CD4-positive, alpha-beta T cell treated with Interleukin-6 at 100 ng/mL for 8 hours (primary cell): ENCODE results near the gene INTS6.

Source experiments
- DNase-seq: peaks from one replicate; pipeline ENCODE4 v3.0.0-alpha.2; 2020; ENCODE audit warnings: mixed read lengths, low spot score

Gene INTS6

GRCh38 chr13:51405176-51405575, 47.7 kb downstream of the INTS6 start:
- no peak for DNase-seq

GRCh38 chr13:51397262-51397941, 55.4 kb downstream of the INTS6 start:
- DNase-seq: no peak

GRCh38 chr13:51396352-51396751, 56.5 kb downstream of the INTS6 start:
- no peak for DNase-seq

- no peak for DNase-seq
These were observed 58.1 kb downstream of the INTS6 start for GRCh38 chr13:51394724-51395123.

GRCh38 chr13:51385114-51385513, 67.7 kb downstream of the INTS6 start:
- DNase-seq: no peak

GRCh38 chr13:51380269-51380668, 72.6 kb downstream of the INTS6 start:
- DNase-seq: no peak

- DNase-seq: no peak
These were observed 79.4 kb downstream of the INTS6 start for GRCh38 chr13:51373451-51373850.

- DNase-seq: no peak
These were observed 81.0 kb downstream of the INTS6 start for GRCh38 chr13:51371768-51372399.

- no peak for DNase-seq
These were observed 82.0 kb downstream of the INTS6 start for GRCh38 chr13:51370811-51371210.

- no peak for DNase-seq
These were observed 82.7 kb downstream of the INTS6 start for GRCh38 chr13:51370116-51370515.

GRCh38 chr13:51364404-51365008, 88.3 kb downstream of the INTS6 start:
- DNase-seq: no peak

GRCh38 chr13:51363625-51364024, 89.2 kb downstream of the INTS6 start:
- no peak for DNase-seq

GRCh38 chr13:51361106-51361505, 91.7 kb downstream of the INTS6 start:
- DNase-seq: no peak

GRCh38 chr13:51360489-51360888, 92.3 kb downstream of the INTS6 start:
- DNase-seq: no peak

GRCh38 chr13:51359352-51359751, 93.5 kb downstream of the INTS6 start:
- no peak for DNase-seq

GRCh38 chr13:51357928-51358595, 94.8 kb downstream of the INTS6 start:
- no peak for DNase-seq

GRCh38 chr13:51355217-51355616, 97.6 kb downstream of the INTS6 start:
- no peak for DNase-seq

- DNase-seq: no peak
These were observed 103.8 kb downstream of the INTS6 start for GRCh38 chr13:51349016-51349415.

GRCh38 chr13:51348069-51348967, 104.5 kb downstream of the INTS6 start:
- DNase-seq: no peak

- no peak for DNase-seq
These were observed 105.7 kb downstream of the INTS6 start for GRCh38 chr13:51347099-51347498.

- DNase-seq: no peak
These were observed 106.4 kb downstream of the INTS6 start for GRCh38 chr13:51346397-51346796.

- no peak for DNase-seq
These were observed 109.4 kb downstream of the INTS6 start for GRCh38 chr13:51343475-51343874.
